Body of pancreas (tissue), 4 donors: ENCODE results near the gene HIP1. TPM values are rescaled to one million over a fixed set of nuclear protein-coding genes. Genes with fewer than 3 reads are reported as not detected.
"Not testable (repeated sequence)": the region's sequence is repeated elsewhere in the genome, so short reads cannot be mapped to it uniquely, and the experiment has no call there.

Experiments
- ATAC-seq: fragments of 150-250 bp; one replicate; pipeline ENCODE4 v1.9.1; 2016
- DNase-seq, 4 donors: peaks; one replicate each; pipeline ENCODE4 v3.0.0-alpha.2; 2019
- H3K27ac ChIP-seq, 4 donors: fragments of 200-600 bp; sonication (generic); 1 replicate in 3 of 4; 2 replicates in 1 of 4; pipeline versions ENCODE4 v1.5.1 to v1.6.1; 2016 to 2019; ENCODE audit warnings: mild to moderate bottlenecking in 1 of 4, mixed read lengths in 1 of 4, moderate library complexity in 1 of 4
- H3K27me3 ChIP-seq, 2 donors: fragments of 200-600 bp; sonication (generic); one replicate each; pipeline ENCODE4 v1.6.0; 2016; ENCODE audit warnings: mild to moderate bottlenecking in 1 of 2
- H3K36me3 ChIP-seq, 2 donors: fragments of 200-600 bp; sonication (generic); replicated peaks in 1 of 2; 2 replicates each; pipeline ENCODE4 v1.5.1; 2016; ENCODE audit warnings: low read depth in 2 of 2; ENCODE audit not compliant: insufficient read depth in 1 of 2
- H3K4me1 ChIP-seq: fragments of 200-600 bp; sonication (generic); one replicate; pipeline ENCODE4 v1.6.0; 2016
- H3K4me3 ChIP-seq, 2 donors: fragments of 200-600 bp; sonication (generic); 1 replicate in 1 of 2; 2 replicates in 1 of 2; pipeline ENCODE4 v1.5.1; 2016 to 2019
- H3K9me3 ChIP-seq, 3 donors: fragments of 200-600 bp; sonication (generic); 1 replicate in 2 of 3; 2 replicates in 1 of 3; pipeline ENCODE4 v1.5.1; 2016
- POLR2A ChIP-seq, 3 donors: fragments of 450-650 bp; IDR thresholded peaks; one replicate each; pipeline ENCODE4 v1.6.1; 2016; ENCODE audit warnings: antibody characterized with exemption in 3 of 3, mild to moderate bottlenecking in 2 of 3
- WGBS, 2 donors: methylation state at CpG; one replicate each; pipeline ENCODE4 v1.1.5; 2017; 5-methylcytosine and 5-hydroxymethylcytosine counted together
- intact Hi-C: fragments of 100-400 bp; cut with DNase I; formaldehyde crosslinking; loops from one replicate; pipeline ENCODE4 v1.15.1; 2023
- total RNA-seq, 2 donors: library from RNA; depleted of rRNA; stranded (reverse); fragments of >200 nt; gene quantifications; one replicate each; pipeline ENCODE4 v1.1.0, GENCODE V29; 2016
- TF ChIP-seq, protein P1 (sequence below), 7 experiments: fragments of 450-650 bp in 4 of 7; fragments of 200-600 bp in 3 of 7; sonication (generic) in 3 of 7; IDR thresholded peaks; one replicate each; pipeline ENCODE4 v1.5.1; 2016 to 2019; ENCODE audit warnings: antibody characterized with exemption in 7 of 7

The HIP1 gene
- total RNA-seq, 2 donors from 2014 or later, result 8.3 to 14.5 TPM

DNA sequence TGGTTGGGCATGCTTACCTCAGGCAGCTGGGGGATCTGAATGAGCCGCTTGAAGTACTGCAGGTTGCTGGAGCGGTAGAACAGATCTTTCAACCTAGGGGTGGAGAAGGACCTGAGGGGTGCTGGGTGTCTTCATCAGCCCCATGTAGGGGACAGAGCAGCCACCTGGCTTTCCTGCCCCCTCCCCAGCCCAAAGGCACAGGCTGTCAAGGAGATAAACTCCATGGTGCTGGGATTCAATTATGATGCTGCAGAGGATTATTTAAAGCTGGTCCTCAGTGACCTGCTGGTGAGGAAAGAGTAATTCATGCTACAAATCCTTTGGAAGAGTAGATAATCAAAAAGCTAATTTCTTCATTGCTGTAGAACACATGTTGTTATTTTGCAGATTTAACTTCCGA is 175.6 kb downstream of the HIP1 start:
- no peak for TF ChIP-seq POLR2A (IDR thresholded peaks at IDR 0.05)
- TF ChIP-seq, protein P1, sequence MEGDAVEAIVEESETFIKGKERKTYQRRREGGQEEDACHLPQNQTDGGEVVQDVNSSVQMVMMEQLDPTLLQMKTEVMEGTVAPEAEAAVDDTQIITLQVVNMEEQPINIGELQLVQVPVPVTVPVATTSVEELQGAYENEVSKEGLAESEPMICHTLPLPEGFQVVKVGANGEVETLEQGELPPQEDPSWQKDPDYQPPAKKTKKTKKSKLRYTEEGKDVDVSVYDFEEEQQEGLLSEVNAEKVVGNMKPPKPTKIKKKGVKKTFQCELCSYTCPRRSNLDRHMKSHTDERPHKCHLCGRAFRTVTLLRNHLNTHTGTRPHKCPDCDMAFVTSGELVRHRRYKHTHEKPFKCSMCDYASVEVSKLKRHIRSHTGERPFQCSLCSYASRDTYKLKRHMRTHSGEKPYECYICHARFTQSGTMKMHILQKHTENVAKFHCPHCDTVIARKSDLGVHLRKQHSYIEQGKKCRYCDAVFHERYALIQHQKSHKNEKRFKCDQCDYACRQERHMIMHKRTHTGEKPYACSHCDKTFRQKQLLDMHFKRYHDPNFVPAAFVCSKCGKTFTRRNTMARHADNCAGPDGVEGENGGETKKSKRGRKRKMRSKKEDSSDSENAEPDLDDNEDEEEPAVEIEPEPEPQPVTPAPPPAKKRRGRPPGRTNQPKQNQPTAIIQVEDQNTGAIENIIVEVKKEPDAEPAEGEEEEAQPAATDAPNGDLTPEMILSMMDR (IDR thresholded peaks at IDR 0.05), result no peak
- H3K27me3 ChIP-seq, result no peaks in the 10 kb centered on the region
- H3K36me3 ChIP-seq, result peaks cover 0 to 2% of the 10 kb centered on the region in 2 donors
- H3K9me3 ChIP-seq, result no peaks in the 10 kb centered on the region
- no peak overlapping the region for H3K4me3 ChIP-seq
- intact Hi-C loops, result no loop called here
- no peak for DNase-seq
- H3K27ac ChIP-seq, result no peak overlapping the region
- ATAC-seq, result no peak
- 97 to 98% methylated on average over 3 of the region's 3 CpGs for WGBS, 2 donors
- no peaks in the 10 kb centered on the region for H3K4me1 ChIP-seq

DNA sequence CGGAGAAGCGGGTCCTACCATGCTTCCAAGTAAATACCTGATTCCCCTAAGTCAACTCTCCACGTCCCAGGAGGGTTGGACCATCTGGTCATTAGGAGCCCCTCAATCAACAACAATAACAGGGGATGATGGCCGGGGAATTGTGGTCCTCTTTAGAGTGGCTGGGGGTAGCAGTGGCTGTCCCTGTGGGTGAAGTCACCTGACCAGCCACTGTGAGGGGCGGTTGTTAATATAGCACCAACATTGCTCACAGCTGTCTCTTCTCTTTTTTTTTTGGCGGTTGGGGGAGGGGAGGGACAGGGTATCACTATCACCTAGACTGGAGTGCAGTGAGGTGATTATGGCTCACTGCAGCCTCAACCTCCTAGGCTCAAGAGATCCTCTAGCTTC is 178.8 kb downstream of the HIP1 start:
- H3K4me1 ChIP-seq, result no peaks in the 10 kb centered on the region
- no peak for TF ChIP-seq POLR2A (IDR thresholded peaks at IDR 0.05)
- TF ChIP-seq, protein P1 (IDR thresholded peaks at IDR 0.05), result no peak
- 92 to 97% methylated on average over 6 of the region's 6 CpGs for WGBS, 2 donors
- no peak overlapping the region for H3K4me3 ChIP-seq
- ATAC-seq, result no peak
- no peak overlapping the region for H3K27ac ChIP-seq
- peaks cover 0 to 6% of the 10 kb centered on the region in 2 donors for H3K36me3 ChIP-seq
- no peaks in the 10 kb centered on the region for H3K27me3 ChIP-seq
- intact Hi-C loops, result no loop called here
- DNase-seq, result no peak
- H3K9me3 ChIP-seq, result no peaks in the 10 kb centered on the region

DNA sequence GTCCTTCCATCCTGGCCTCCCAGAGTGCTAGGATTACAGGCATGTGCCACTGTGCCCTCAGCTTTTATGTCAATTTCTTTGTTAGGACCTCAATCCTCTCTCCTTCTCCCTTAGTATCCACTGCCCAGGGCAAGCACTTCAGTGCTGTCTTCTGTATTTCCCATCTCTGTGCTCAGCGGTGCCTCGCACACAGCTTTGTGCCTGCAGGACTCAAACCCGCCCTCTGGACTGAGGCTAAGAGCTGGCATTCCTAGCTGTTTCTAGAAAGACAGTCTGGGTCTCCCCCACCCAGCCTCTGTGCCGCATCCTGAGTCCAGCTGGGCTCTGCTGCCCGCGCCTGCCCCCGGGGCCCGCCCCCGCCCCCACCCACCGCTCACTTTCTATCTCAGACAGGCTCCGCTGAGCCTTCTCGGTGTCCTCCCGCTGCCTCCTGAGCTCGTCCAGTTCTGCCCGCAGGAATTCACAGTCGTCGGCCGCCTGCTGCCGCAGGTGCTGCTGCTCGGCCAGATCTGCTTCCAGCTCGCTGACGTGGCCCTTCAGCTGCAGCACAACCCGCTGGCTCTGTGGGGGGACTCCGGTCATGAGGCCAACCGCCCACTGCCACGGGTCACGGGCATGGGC is 179.3 kb downstream of the HIP1 start:
- DNase-seq, result no peak
- Histone ChIP-seq H3K36me3 (peaks cover 0 to 6% of the 10 kb centered on the region in 2 donors), H3K4me1 (no peaks in the 10 kb centered on the region), H3K4me3 (no peak overlapping the region), H3K9me3 (no peaks in the 10 kb centered on the region), H3K27ac (no peak overlapping the region), H3K27me3 (no peaks in the 10 kb centered on the region)
- ATAC-seq, result no peak
- TF ChIP-seq, protein P1 (IDR thresholded peaks at IDR 0.05), result no peak
- TF ChIP-seq POLR2A (IDR thresholded peaks at IDR 0.05), result no peak
- WGBS, 2 donors, result 95 to 96% methylated on average over 11 of the region's 27 CpGs
- intact Hi-C loops, result no loop called here

DNA sequence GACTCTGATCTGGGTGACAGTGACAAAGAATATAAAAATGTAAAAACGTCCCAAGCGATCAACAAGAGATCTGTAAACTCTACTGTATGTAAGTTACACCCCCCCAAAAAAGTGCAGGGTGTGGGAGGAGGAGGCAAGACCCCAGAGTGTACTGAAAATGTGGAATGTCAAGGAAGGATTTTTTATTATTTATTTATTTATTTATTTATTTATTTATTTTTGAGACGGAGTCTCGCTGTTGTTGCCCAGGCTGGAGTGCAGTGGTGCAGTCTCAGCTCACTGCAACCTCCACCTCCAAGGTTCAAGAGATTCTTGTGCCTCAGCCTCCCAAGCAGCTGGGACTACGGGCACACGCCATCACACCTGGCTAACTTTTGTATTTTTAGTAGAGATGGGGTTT is 181.9 kb downstream of the HIP1 start:
- ATAC-seq, H3K27me3 ChIP-seq, intact Hi-C loops, H3K4me1 ChIP-seq, H3K27ac ChIP-seq, DNase-seq, H3K9me3 ChIP-seq, H3K36me3 ChIP-seq, H3K4me3 ChIP-seq: not testable (repeated sequence)
- WGBS, 2 donors, result 83 to 95% methylated on average over 6 of the region's 6 CpGs

DNA sequence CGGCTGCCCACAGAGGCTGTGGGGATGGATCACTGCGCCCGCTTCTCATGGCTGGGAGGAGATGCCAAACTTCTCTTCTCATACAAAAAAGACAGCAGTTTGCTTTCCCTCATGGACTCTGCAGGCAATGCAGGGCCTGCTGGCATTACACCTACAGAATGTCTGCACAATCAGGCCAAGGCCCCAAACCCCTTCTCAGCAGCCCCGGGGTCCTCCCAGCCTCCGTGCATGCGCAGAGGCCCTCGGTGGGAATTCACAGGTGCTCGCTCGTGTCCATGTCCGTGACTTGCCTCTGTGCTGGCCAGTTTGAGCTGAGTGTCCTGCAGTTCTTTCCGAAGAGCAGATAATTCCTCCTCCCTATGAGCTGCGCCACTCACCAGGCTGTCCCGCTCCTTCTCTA is 183.0 kb downstream of the HIP1 start:
- Histone ChIP-seq H3K4me1 (no peaks in the 10 kb centered on the region), H3K27me3 (no peaks in the 10 kb centered on the region), H3K27ac (no peak overlapping the region), H3K9me3 (no peaks in the 10 kb centered on the region), H3K36me3 (peaks cover 0 to 4% of the 10 kb centered on the region in 2 donors), H3K4me3 (no peak overlapping the region)
- intact Hi-C loops, result no loop called here
- DNase-seq, result no peak
- 92 to 100% methylated on average over 3 to 13 of the region's 13 CpGs for WGBS, 2 donors
- no peak for ATAC-seq
- no peak for TF ChIP-seq POLR2A (IDR thresholded peaks at IDR 0.05)
- TF ChIP-seq, protein P1 (IDR thresholded peaks at IDR 0.05), result no peak
